GM20000 (cell line): ENCODE results near the gene WDR7.

Experiments used
- DNase-seq: peaks from one replicate; pipeline ENCODE4 v3.0.0; 2012; ENCODE audit warnings: low spot score
- CTCF ChIP-seq: IDR thresholded peaks from 2 replicates; pipeline ENCODE4 v1.5.1; 2012; ENCODE audit warnings: mild to moderate bottlenecking, control low read depth; ENCODE audit errors: extremely low read depth, missing control alignments

Gene WDR7

DNA sequence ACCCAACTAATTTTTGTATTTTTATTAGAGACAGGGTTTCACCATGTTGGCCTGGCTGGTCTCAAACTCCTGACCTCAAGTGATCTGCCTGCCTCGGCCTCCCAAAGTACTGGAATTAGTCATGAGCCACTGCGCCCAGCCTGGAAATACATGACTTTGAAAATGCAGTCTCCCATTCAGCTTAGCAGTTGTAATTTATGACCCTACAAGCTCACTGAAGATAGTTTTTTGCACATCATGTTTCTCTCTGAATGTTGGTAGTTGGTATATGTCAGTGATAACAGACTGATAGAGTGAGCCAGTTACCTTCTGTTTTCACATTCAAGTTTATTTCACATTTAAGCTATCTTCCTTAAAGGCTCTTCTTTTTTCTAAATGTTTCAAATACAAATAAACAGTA lies 7.1 kb downstream of the WDR7 start:
- TF ChIP-seq CTCF: no peak
- no peak for DNase-seq

DNA sequence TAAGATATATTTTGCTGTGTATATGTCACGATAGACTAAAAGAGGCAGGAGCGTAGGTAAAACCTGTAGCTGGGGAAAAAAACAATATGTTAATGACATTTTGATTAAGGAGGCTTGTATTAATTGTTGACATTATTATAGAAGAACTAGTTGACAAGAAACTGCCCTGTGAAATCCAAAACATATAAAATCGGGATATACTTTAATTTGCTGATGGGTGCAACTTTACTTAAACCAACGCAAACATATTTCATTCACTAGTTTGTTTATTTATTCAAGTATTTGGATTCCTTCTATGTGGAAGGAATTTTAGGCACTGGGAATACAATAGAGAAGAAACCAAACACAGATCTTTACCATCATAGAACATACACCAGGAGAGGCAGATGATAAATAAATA lies 8.0 kb downstream of the WDR7 start:
- TF ChIP-seq CTCF: no peak
- no peak for DNase-seq

- no peak for DNase-seq
- no peak for TF ChIP-seq CTCF
These were observed 9.5 kb downstream of the WDR7 start for GRCh38 chr18:56660655-56661054.

DNA sequence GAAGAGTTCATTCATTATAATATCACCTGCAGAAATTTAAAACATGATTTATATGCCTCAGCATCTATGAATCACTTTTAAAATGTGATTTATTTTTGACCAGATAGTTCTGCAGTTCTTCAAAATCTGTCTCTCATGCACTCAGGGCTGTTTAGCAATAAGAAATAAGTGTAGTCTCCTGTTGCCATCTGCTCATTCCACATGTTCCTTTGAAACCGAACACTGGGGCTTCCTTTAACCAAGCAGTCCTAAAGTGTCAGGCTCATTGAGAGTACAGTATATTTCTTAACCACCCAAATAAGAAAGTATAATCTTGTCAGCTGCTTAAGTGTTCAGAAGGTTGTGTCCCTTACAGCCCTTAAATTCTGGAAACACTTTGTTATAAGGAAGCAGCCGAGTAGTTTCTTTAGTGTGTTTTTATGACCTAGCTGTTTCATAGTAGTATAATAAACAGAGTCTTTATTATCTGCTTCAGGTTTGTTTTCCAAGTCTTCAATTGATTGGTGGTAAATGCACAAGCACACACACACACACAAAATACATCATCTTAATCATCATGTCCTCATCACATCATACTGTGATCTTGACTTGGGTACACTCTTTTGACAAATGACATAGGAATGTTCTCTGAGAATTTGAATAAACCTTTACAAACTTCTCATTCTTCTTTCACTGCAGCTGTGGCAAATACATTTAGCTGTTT lies 10.4 kb downstream of the WDR7 start:
- no peak for TF ChIP-seq CTCF
- no peak for DNase-seq

DNA sequence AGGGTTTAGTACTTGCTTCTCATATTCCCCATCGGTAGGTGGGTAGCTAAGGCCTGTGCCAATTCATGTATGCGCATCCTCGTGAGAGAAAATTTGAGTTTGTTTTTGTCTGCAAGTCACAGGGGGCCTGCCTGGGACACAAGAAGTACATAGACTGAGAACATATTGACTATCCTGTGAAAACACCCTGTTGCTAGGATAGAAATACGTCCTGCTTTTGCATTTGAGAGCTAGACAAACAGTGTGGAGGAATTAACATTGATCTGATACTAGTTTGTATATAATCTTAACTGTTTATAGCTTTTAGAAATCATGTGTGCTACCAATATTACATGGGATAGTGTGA lies 10.9 kb downstream of the WDR7 start:
- no peak for DNase-seq
- TF ChIP-seq CTCF: no peak

DNA sequence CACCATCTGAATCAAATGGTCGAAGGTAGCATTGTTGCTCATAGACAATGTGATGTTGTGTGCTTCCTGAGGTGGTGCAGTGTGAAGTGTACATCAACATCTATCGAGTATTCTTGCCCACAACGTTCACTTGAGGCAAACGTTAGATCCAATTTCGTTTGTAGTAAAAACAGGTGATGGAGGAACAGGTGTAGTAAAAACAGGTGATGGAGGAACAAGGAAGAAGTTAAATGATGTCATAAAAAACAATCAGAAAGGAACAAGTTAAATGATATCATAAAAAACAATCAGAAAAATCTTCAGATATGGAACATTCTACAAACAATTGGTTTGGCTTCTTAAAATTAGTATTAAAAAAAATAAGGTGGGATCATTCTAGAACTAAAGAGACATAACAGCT lies 11.3 kb downstream of the WDR7 start:
- TF ChIP-seq CTCF: no peak
- DNase-seq: no peak

DNA sequence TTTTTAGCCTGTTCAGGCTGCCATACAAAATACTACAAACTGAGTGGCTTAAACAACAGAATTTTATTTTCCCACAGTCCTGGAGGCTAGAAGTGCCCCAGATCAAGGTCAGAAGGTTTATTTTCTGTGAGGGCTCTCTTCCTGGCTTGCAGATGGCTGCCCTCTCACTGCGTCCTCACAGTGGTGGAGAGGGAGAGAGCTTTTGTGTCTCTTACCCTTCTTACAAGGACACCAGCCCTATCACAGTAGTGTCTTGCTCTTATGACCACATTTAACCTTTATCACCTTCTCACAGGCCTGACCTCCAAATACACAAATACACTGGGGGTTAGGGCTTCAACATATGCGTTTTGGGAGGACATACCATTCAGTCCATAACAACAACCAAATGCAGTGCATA lies 11.7 kb downstream of the WDR7 start:
- TF ChIP-seq CTCF: no peak
- DNase-seq: no peak
